Natural killer cell (primary cell): ENCODE results near the gene ST3GAL2. TPM values are rescaled to one million over a fixed set of nuclear protein-coding genes. Genes with fewer than 3 reads are reported as not detected.
A peak's percentile ranks its signal among the peaks of the same experiment; 100 is the strongest.
"Not testable (repeated sequence)": the region's sequence is repeated elsewhere in the genome, so short reads cannot be mapped to it uniquely, and the experiment has no call there.

Source experiments
- ATAC-seq, 3 donors: fragments of 150-1000 bp in 2 of 3; fragments of 200-7000 bp in 1 of 3; cut with Tn5 transposase; 1 replicate in 1 of 3; 2 replicates in 2 of 3; pipeline ENCODE4 v1.10.0; 2021; ENCODE audit warnings: mild to moderate bottlenecking in 2 of 3, moderate library complexity in 2 of 3
- DNase-seq, 2 donors: peaks; one replicate each; pipeline versions ENCODE4 v3.0.0 to v3.0.0-alpha.2; 2013 to 2021; ENCODE audit warnings: mixed read lengths in 1 of 2
- H3K27ac ChIP-seq: one replicate; pipeline ENCODE4 v1.5.1; 2013; ENCODE audit warnings: mild to moderate bottlenecking, low read length
- H3K27me3 ChIP-seq: one replicate; pipeline ENCODE4 v1.6.1; 2013; ENCODE audit warnings: low read length; ENCODE audit not compliant: control insufficient read depth, insufficient read depth
- H3K36me3 ChIP-seq: one replicate; pipeline ENCODE4 v1.6.1; 2013; ENCODE audit warnings: low read length; ENCODE audit not compliant: control insufficient read depth, insufficient read depth
- H3K4me1 ChIP-seq: one replicate; pipeline ENCODE4 v1.6.1; 2013; ENCODE audit warnings: low read length; ENCODE audit not compliant: control insufficient read depth, insufficient read depth
- H3K4me3 ChIP-seq: one replicate; pipeline ENCODE4 v1.5.1; 2013; ENCODE audit warnings: low read length
- H3K9me3 ChIP-seq: one replicate; pipeline ENCODE4 v1.6.1; 2013; ENCODE audit warnings: low read length; ENCODE audit not compliant: control insufficient read depth, insufficient read depth
- H3K27ac Mint-ChIP-seq, 2 donors: one replicate each; pipeline ENCODE4 v1.8.0; 2022; ENCODE audit warnings: mild to moderate bottlenecking in 2 of 2, mixed read lengths in 2 of 2, moderate library complexity in 1 of 2
- H3K27me3 Mint-ChIP-seq, 2 donors: one replicate each; pipeline ENCODE4 v1.8.0; 2022; ENCODE audit warnings: low read depth in 2 of 2, mixed read lengths in 2 of 2
- H3K36me3 Mint-ChIP-seq: one replicate; pipeline ENCODE4 v1.8.0; 2022; ENCODE audit warnings: mixed read lengths
- H3K4me1 Mint-ChIP-seq, 2 donors: one replicate each; pipeline ENCODE4 v1.8.0; 2022; ENCODE audit warnings: mixed read lengths in 2 of 2
- H3K4me3 Mint-ChIP-seq: one replicate; pipeline ENCODE4 v1.8.0; 2022; ENCODE audit warnings: mild to moderate bottlenecking, moderate library complexity, mixed read lengths
- H3K9me3 Mint-ChIP-seq, 2 donors: one replicate each; pipeline ENCODE4 v1.8.0; 2022; ENCODE audit warnings: mixed read lengths in 2 of 2
- CTCF ChIP-seq: fragments of 200-600 bp; IDR thresholded peaks from one replicate; pipeline ENCODE4 v1.8.0; 2022; ENCODE audit warnings: antibody characterized with exemption
- WGBS: methylation state at CpG from one replicate; pipeline ENCODE4 v1.1.7; 2013; ENCODE audit warnings: missing lambda C conversion rate; ENCODE audit not compliant: insufficient coverage; 5-methylcytosine and 5-hydroxymethylcytosine counted together
- intact Hi-C: fragments of 100-400 bp; cut with micrococcal nuclease; formaldehyde crosslinking; loops from one replicate; pipeline ENCODE4 v1.14.2; 2022
- total RNA-seq, 4 donors: library from RNA; stranded (reverse); fragments of 120-200 nt in 1 of 4; gene quantifications; one replicate each; pipeline versions ENCODE4 v1.2.3 to v1.2.4, GENCODE V29; 2013 to 2022

Gene ST3GAL2
- total RNA-seq, 3 donors from 2014 or later (not counting 1 experiment from before 2014, with no cell fraction given): 25.9 to 39.1 (median 36.9) TPM

GRCh38 chr16:70410734-70411133 lies 28.2 kb downstream of the ST3GAL2 start:
- peaks cover 7% of the 10 kb centered on the region for H3K4me1 ChIP-seq
- Mint-ChIP-seq H3K27me3 (no peaks in the 10 kb centered on the region), H3K4me3 (no peak overlapping the region), H3K9me3 (no peaks in the 10 kb centered on the region), H3K36me3 (no peaks in the 10 kb centered on the region), H3K27ac (no peak overlapping the region), H3K4me1 (peaks cover 5 to 16% of the 10 kb centered on the region in 2 donors)
- H3K9me3 ChIP-seq: no peaks in the 10 kb centered on the region
- no peaks in the 10 kb centered on the region for H3K27me3 ChIP-seq
- no peak overlapping the region for H3K4me3 ChIP-seq
- H3K36me3 ChIP-seq: no peaks in the 10 kb centered on the region
- no peak overlapping the region for H3K27ac ChIP-seq
- no peak for ATAC-seq
- DNase-seq: no peak
- WGBS: over 99% methylated on average over 6 of the region's 6 CpGs
- TF ChIP-seq CTCF: no peak
- intact Hi-C loops: no loop called here

- Mint-ChIP-seq H3K4me3 (no peak overlapping the region), H3K27me3 (no peaks in the 10 kb centered on the region), H3K27ac (no peak overlapping the region), H3K36me3 (no peaks in the 10 kb centered on the region), H3K4me1 (peaks cover 30 to 34% of the 10 kb centered on the region in 2 donors), H3K9me3 (no peaks in the 10 kb centered on the region)
- no peaks in the 10 kb centered on the region for H3K36me3 ChIP-seq
- H3K27me3 ChIP-seq: no peaks in the 10 kb centered on the region
- peaks cover 35% of the 10 kb centered on the region for H3K4me1 ChIP-seq
- no peak for TF ChIP-seq CTCF
- intact Hi-C loops: no loop called here
- H3K27ac ChIP-seq: no peak overlapping the region
- H3K9me3 ChIP-seq: no peaks in the 10 kb centered on the region
- DNase-seq (no peak), ATAC-seq (no peak)
- no peak overlapping the region for H3K4me3 ChIP-seq
- WGBS: 84% methylated on average over 7 of the region's 10 CpGs
These were observed 31.1 kb downstream of the ST3GAL2 start for GRCh38 chr16:70407811-70408274.

GRCh38 chr16:70406104-70406503 lies 32.8 kb downstream of the ST3GAL2 start:
- H3K27ac ChIP-seq, H3K27me3 ChIP-seq, intact Hi-C loops, H3K27me3 Mint-ChIP-seq, H3K4me3 ChIP-seq, H3K9me3 Mint-ChIP-seq, H3K36me3 ChIP-seq, ATAC-seq, DNase-seq, H3K4me3 Mint-ChIP-seq, H3K36me3 Mint-ChIP-seq, H3K9me3 ChIP-seq, H3K27ac Mint-ChIP-seq: not testable (repeated sequence)
- peaks cover 36 to 39% of the 10 kb centered on the region in 2 donors for H3K4me1 Mint-ChIP-seq
- peaks cover 35% of the 10 kb centered on the region for H3K4me1 ChIP-seq
- 85% methylated on average over 5 of the region's 5 CpGs for WGBS

GRCh38 chr16:70402916-70403659 lies 35.8 kb downstream of the ST3GAL2 start:
- Mint-ChIP-seq H3K36me3 (no peaks in the 10 kb centered on the region), H3K4me3 (peak overlapping the region; percentile 73), H3K27me3 (no peaks in the 10 kb centered on the region), H3K27ac (peak overlapping the region; percentile 53 to 86), H3K9me3 (no peaks in the 10 kb centered on the region), H3K4me1 (peaks cover 35 to 40% of the 10 kb centered on the region in 2 donors)
- WGBS: 98% methylated on average over 9 of the region's 11 CpGs
- Histone ChIP-seq H3K4me1 (peaks cover 28% of the 10 kb centered on the region), H3K27ac (no peak overlapping the region), H3K36me3 (peaks cover 9% of the 10 kb centered on the region), H3K9me3 (no peaks in the 10 kb centered on the region), H3K27me3 (no peaks in the 10 kb centered on the region), H3K4me3 (no peak overlapping the region)
- DNase-seq: no peak
- no peak for ATAC-seq
- no peak for TF ChIP-seq CTCF
- intact Hi-C loops: loop anchor here (5.0 kb wide), 3 partner anchors 34 to 119 kb away; partner anchors contain the start of genes COG4, FCSK, SF3B3 and ST3GAL2
